ENCODE data around the gene BEND3. TPM values are rescaled to one million over a fixed set of nuclear protein-coding genes. Genes with fewer than 3 reads are reported as not detected.
"Not testable (repeated sequence)": the region's sequence is repeated elsewhere in the genome, so short reads cannot be mapped to it uniquely, and the experiment has no call there.

The BEND3 gene
- total and polyA plus RNA-seq, 9 of the 15 experiments (the other 6 are each of a cell fraction or from before 2014, with no cell fraction given), result 0.64 to 8.4 (median 3.3) TPM

DNA sequence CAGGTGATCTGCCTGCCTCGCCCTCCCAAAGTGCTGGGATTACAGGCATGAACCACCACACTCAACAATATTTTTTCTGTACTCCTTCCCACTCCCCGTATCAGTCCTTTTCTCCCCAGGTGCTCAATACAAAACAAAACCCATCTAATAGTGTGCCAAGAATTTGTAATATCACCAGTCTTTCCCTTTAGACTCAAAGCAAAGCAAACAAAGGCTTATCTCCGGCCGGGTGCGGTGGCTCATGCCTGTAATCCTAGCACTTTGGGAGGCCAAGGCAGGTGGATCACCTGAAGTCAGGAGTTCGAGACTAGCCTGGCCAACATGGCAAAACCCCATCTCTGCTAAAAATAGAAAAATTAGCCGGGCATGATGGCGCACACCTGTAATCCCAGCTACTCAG is 95.7 kb downstream of the BEND3 start:
- intact Hi-C loops (cut with micrococcal nuclease); DNase-seq (ENCODE audit: extremely low read depth in 1 of 4, low spot score in 3 of 4); H3K9me3 ChIP-seq (replicated peaks; ENCODE audit: control insufficient read depth, insufficient read depth, low read depth, low read length); H3K4me3 ChIP-seq; H3K27ac ChIP-seq (ENCODE audit: extremely low read depth, low read depth, low read length); in situ Hi-C loops (cut with MboI); CTCF ChIA-PET (ENCODE audit: low intra/inter-chr PET ratio); POLR2A ChIA-PET; H3K79me2 ChIP-seq (ENCODE audit: control insufficient read depth, insufficient read depth, low read length); H3K36me3 ChIP-seq (ENCODE audit: control insufficient read depth, insufficient read depth, low read length); H3K9me1 ChIP-seq (ENCODE audit: control insufficient read depth, insufficient read depth, low read length); H2AFZ ChIP-seq (ENCODE audit: low read depth, low read length); H3K4me1 ChIP-seq (replicated peaks in 1 of 2; ENCODE audit: control insufficient read depth in 2 of 2, insufficient read depth in 2 of 2, low read length in 2 of 2); H3K9ac ChIP-seq (ENCODE audit: insufficient read depth in 1 of 2, low read depth in 2 of 2, low read length in 2 of 2); ATAC-seq; H3K27me3 ChIP-seq (ENCODE audit: control insufficient read depth in 2 of 2, insufficient read depth in 2 of 2, low read length in 2 of 2); H3K4me2 ChIP-seq (ENCODE audit: insufficient read depth, low read length); H4K20me1 ChIP-seq (replicated peaks; ENCODE audit: control insufficient read depth, insufficient read depth, low read length); FAIRE-seq: not testable (repeated sequence)
- 6% methylated on average over 8 of the region's 8 CpGs for WGBS (ENCODE audit: insufficient coverage, low coverage, missing lambda C conversion rate)
- BruUV-seq (replicated peaks), result TSS peak; percentile 99
- TF ChIP-seq ZEB2 (IDR thresholded peaks at IDR 0.05), result 0 out of 2 replicates have a peak, but pooled peaks have one; percentile 20
- peak; percentile 37 for TF ChIP-seq TBP (optimal IDR thresholded peaks at IDR 0.05; ENCODE audit: low read depth, low read length)

DNA sequence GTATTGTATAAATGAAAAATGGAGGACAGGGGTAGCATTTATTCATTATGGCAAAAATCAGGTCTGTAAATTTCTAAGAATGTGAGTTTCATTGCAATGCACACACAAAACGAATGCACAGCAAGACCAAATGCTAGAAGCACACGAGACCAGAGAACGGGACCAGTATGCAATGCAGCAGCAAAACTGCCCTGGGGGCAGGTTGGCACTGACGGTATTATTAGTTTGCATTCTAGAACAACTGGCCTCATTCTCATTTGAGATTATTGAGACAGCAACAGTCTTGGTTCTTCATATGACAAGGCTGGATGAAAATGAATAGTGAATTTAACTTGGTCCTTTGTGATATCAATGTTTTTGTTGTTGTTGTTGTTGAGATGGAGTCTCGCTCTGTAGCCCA is 96.3 kb downstream of the BEND3 start:
- H3K79me2 ChIP-seq (ENCODE audit: control insufficient read depth, insufficient read depth, low read length), result no peaks in the 10 kb centered on the region
- H3K4me2 ChIP-seq (ENCODE audit: insufficient read depth, low read length), result no peak overlapping the region
- no peaks in the 10 kb centered on the region; a peak in 1 of 5 replicates for H3K4me1 ChIP-seq (replicated peaks in 1 of 2; ENCODE audit: control insufficient read depth in 2 of 2, insufficient read depth in 2 of 2, low read length in 2 of 2)
- peaks cover under 1 to 10% of the 10 kb centered on the region in 2 experiments; a peak in 3 of 5 replicates for H3K27me3 ChIP-seq (ENCODE audit: control insufficient read depth in 2 of 2, insufficient read depth in 2 of 2, low read length in 2 of 2)
- intact Hi-C loops (cut with micrococcal nuclease) (no loop called here), in situ Hi-C loops (cut with MboI) (no loop called here)
- CTCF ChIA-PET (ENCODE audit: low intra/inter-chr PET ratio), result no interaction called here
- no peak overlapping the region for H2AFZ ChIP-seq (ENCODE audit: low read depth, low read length)
- no peaks in the 10 kb centered on the region for H3K9me3 ChIP-seq (replicated peaks; ENCODE audit: control insufficient read depth, insufficient read depth, low read depth, low read length)
- H3K9me1 ChIP-seq (ENCODE audit: control insufficient read depth, insufficient read depth, low read length), result no peaks in the 10 kb centered on the region
- POLR2A ChIA-PET, result no interaction called here
- 38% methylated on average over 5 of the region's 5 CpGs for WGBS (ENCODE audit: insufficient coverage, low coverage, missing lambda C conversion rate)
- DNase-seq (ENCODE audit: extremely low read depth in 1 of 4, low spot score in 3 of 4) (no peak), ATAC-seq (no peak), FAIRE-seq (no peak)
- H4K20me1 ChIP-seq (replicated peaks; ENCODE audit: control insufficient read depth, insufficient read depth, low read length), result no peaks in the 10 kb centered on the region
- H3K36me3 ChIP-seq (ENCODE audit: control insufficient read depth, insufficient read depth, low read length), result no peaks in the 10 kb centered on the region
- no peak overlapping the region for H3K27ac ChIP-seq (ENCODE audit: extremely low read depth, low read depth, low read length)
- TF ChIP-seq RNF2 (IDR thresholded peaks at IDR 0.05) (0 out of 2 replicates have a peak, but pooled peaks have one; percentile 19), HOXB6 (CRISPR knock-in tag; IDR thresholded peaks at IDR 0.05; ENCODE audit: borderline replicate concordance) (no peak)
- BruUV-seq (replicated peaks), result no TSS peak
- no peak overlapping the region for H3K9ac ChIP-seq (ENCODE audit: insufficient read depth in 1 of 2, low read depth in 2 of 2, low read length in 2 of 2)
- H3K4me3 ChIP-seq, result no peak overlapping the region

Small RNA genes lying within 50 kb of the gene (small RNA-seq; reads per million reads assigned to genes)
- not detected for gene RNU6-1299P

Other genes with a start within 250 kb of the BEND3 start
- gene CD24, start 140.8 kb downstream of the BEND3 start, total RNA-seq (2014; rRNA removed), result 21.1 and 23.1 TPM in 2 replicates
- 33.1 and 39.0 TPM in 2 replicates for gene CD24, start 140.8 kb downstream of the BEND3 start, total RNA-seq (2014; rRNA removed; fragmentation: Illumina TruSeq; extraction: Trizol)
- gene CD24, start 140.8 kb downstream of the BEND3 start, total RNA-seq (2015; rRNA removed; fragmentation: Illumina TruSeq; extraction: Trizol), result 154 and 155 TPM in 2 replicates
- 27.1 and 28.3 TPM in 2 replicates for gene CD24, start 140.8 kb downstream of the BEND3 start, total RNA-seq (2021)
- gene CD24, start 140.8 kb downstream of the BEND3 start, polyA plus RNA-seq (2011; rRNA removed), result 31.7 and 102 TPM in 2 replicates
- 30.0 and 38.0 TPM in 2 replicates for gene CD24, start 140.8 kb downstream of the BEND3 start, polyA plus RNA-seq (2014; fragmentation: Illumina TruSeq; extraction: Trizol)
- gene CD24, start 140.8 kb downstream of the BEND3 start, polyA plus RNA-seq (2014; fragmentation: Nextera tagmentation; extraction: Ambion mirVana), result 1 to 10 TPM; 8.8 to 9.8 TPM
- 14.3 and 15.7 TPM in 2 replicates for gene CD24, start 140.8 kb downstream of the BEND3 start, polyA plus RNA-seq (2014; rRNA removed)
- gene MTRES1, start 87.3 kb downstream of the BEND3 start, total RNA-seq (2014; rRNA removed), result 21.0 and 25.3 TPM in 2 replicates
- gene MTRES1, start 87.3 kb downstream of the BEND3 start, total RNA-seq (2014; rRNA removed; fragmentation: Illumina TruSeq; extraction: Trizol), result 28.6 and 32.5 TPM in 2 replicates
- 24.7 and 25.2 TPM in 2 replicates for gene MTRES1, start 87.3 kb downstream of the BEND3 start, total RNA-seq (2015; rRNA removed; fragmentation: Illumina TruSeq; extraction: Trizol)
- gene MTRES1, start 87.3 kb downstream of the BEND3 start, total RNA-seq (2021), result 14.5 and 17.8 TPM in 2 replicates
- gene MTRES1, start 87.3 kb downstream of the BEND3 start, polyA plus RNA-seq (2011; rRNA removed), result 13.1 and 20.7 TPM in 2 replicates
- 29.7 and 30.3 TPM in 2 replicates for gene MTRES1, start 87.3 kb downstream of the BEND3 start, polyA plus RNA-seq (2014; fragmentation: Illumina TruSeq; extraction: Trizol)
- 10 to 100 TPM; 21.4 to 21.7 TPM for gene MTRES1, start 87.3 kb downstream of the BEND3 start, polyA plus RNA-seq (2014; fragmentation: Nextera tagmentation; extraction: Ambion mirVana)
- 34.9 and 35.4 TPM in 2 replicates for gene MTRES1, start 87.3 kb downstream of the BEND3 start, polyA plus RNA-seq (2014; rRNA removed)